ENCODE results near the gene C15orf40. TPM values are rescaled to one million over a fixed set of nuclear protein-coding genes. Genes with fewer than 3 reads are reported as not detected.
"Not testable (repeated sequence)": the region's sequence is repeated elsewhere in the genome, so short reads cannot be mapped to it uniquely, and the experiment has no call there.

C15orf40 gene
- total RNA-seq, 1 experiment from 2014 or later: 43.9 TPM

- DNase-seq: peak; percentile 91
- no peaks in the 10 kb centered on the region for H3K9me3 ChIP-seq (ENCODE audit: low read length)
- H4K20me1 ChIP-seq (ENCODE audit: insufficient read depth, low read depth, low read length): no peaks in the 10 kb centered on the region; the same call in 1 of the 2 replicates
- H3K27me3 ChIP-seq (ENCODE audit: low read length): no peaks in the 10 kb centered on the region
- peak overlapping the region; percentile 40 for H3K27ac ChIP-seq (ENCODE audit: low read length)
- peak overlapping the region; percentile 89 for H3K9ac ChIP-seq (ENCODE audit: low read length)
- peaks cover 35% of the 10 kb centered on the region for H3K79me2 ChIP-seq (ENCODE audit: low read length)
- no peaks in the 10 kb centered on the region for H3K9me2 ChIP-seq (replicated peaks; ENCODE audit: insufficient read depth, low read length)
- H2AFZ ChIP-seq (ENCODE audit: low read length): peak overlapping the region; percentile 40; the same call in 1 of the 2 replicates
- H3K36me3 ChIP-seq (ENCODE audit: insufficient read depth, low read length): peaks cover 26% of the 10 kb centered on the region; the same call in 1 of the 2 replicates
- peak overlapping the region; percentile 71 for H3K4me2 ChIP-seq (ENCODE audit: low read depth, low read length, poor library complexity, severe bottlenecking)
- peak overlapping the region; percentile 88 for H3K4me3 ChIP-seq (ENCODE audit: low read length)
- H3K4me1 ChIP-seq (ENCODE audit: low read length): peaks cover 36% of the 10 kb centered on the region
These were observed 649 bp downstream of the C15orf40 start for GRCh38 chr15:83010709-83011270.

GRCh38 chr15:83000672-83001031 lies 10.8 kb downstream of the C15orf40 start:
- Histone ChIP-seq H3K4me3 (ENCODE audit: low read length) (peak overlapping the region; percentile 59), H2AFZ (ENCODE audit: low read length) (peak overlapping the region; percentile 47; the same call in 1 of the 2 replicates), H3K4me2 (ENCODE audit: low read depth, low read length, poor library complexity, severe bottlenecking) (peak overlapping the region; percentile 79), H3K9ac (ENCODE audit: low read length) (peak overlapping the region; percentile 57), H3K4me1 (ENCODE audit: low read length) (peaks cover 12% of the 10 kb centered on the region)
- H3K27ac ChIP-seq (ENCODE audit: low read length); H3K9me3 ChIP-seq (ENCODE audit: low read length); H3K79me2 ChIP-seq (ENCODE audit: low read length); H3K36me3 ChIP-seq (ENCODE audit: insufficient read depth, low read length); H3K27me3 ChIP-seq (ENCODE audit: low read length); H4K20me1 ChIP-seq (ENCODE audit: insufficient read depth, low read depth, low read length); H3K9me2 ChIP-seq (replicated peaks; ENCODE audit: insufficient read depth, low read length); DNase-seq: not testable (repeated sequence)

GRCh38 chr15:82999905-83000671 lies 11.4 kb downstream of the C15orf40 start:
- no peaks in the 10 kb centered on the region for H4K20me1 ChIP-seq (ENCODE audit: insufficient read depth, low read depth, low read length)
- H3K4me2 ChIP-seq (ENCODE audit: low read depth, low read length, poor library complexity, severe bottlenecking): peak overlapping the region; percentile 79
- no peaks in the 10 kb centered on the region for H3K9me2 ChIP-seq (replicated peaks; ENCODE audit: insufficient read depth, low read length)
- 0 out of 2 replicates have a peak, but pooled peaks cover 3% of the 10 kb centered on the region for H3K36me3 ChIP-seq (ENCODE audit: insufficient read depth, low read length)
- H3K9me3 ChIP-seq (ENCODE audit: low read length): no peaks in the 10 kb centered on the region
- peak overlapping the region; percentile 47; the same call in 1 of the 2 replicates for H2AFZ ChIP-seq (ENCODE audit: low read length)
- no peaks in the 10 kb centered on the region for H3K27me3 ChIP-seq (ENCODE audit: low read length)
- H3K79me2 ChIP-seq (ENCODE audit: low read length): no peaks in the 10 kb centered on the region
- peak overlapping the region; percentile 59 for H3K4me3 ChIP-seq (ENCODE audit: low read length)
- DNase-seq: peak; percentile 86
- peaks cover 12% of the 10 kb centered on the region for H3K4me1 ChIP-seq (ENCODE audit: low read length)
- peak overlapping the region; percentile 57 for H3K9ac ChIP-seq (ENCODE audit: low read length)
- 0 out of 2 replicates have a peak overlapping the region, but pooled peaks have one; percentile 1 for H3K27ac ChIP-seq (ENCODE audit: low read length)

GRCh38 chr15:82999426-82999825 lies 12.0 kb downstream of the C15orf40 start:
- Histone ChIP-seq H3K36me3 (ENCODE audit: insufficient read depth, low read length) (no peaks in the 10 kb centered on the region), H3K4me1 (ENCODE audit: low read length) (peaks cover 12% of the 10 kb centered on the region), H3K4me2 (ENCODE audit: low read depth, low read length, poor library complexity, severe bottlenecking) (no peak overlapping the region), H3K27ac (ENCODE audit: low read length) (no peak overlapping the region), H3K27me3 (ENCODE audit: low read length) (no peaks in the 10 kb centered on the region), H2AFZ (ENCODE audit: low read length) (no peak overlapping the region), H3K9ac (ENCODE audit: low read length) (no peak overlapping the region), H3K9me2 (replicated peaks; ENCODE audit: insufficient read depth, low read length) (no peaks in the 10 kb centered on the region), H3K9me3 (ENCODE audit: low read length) (no peaks in the 10 kb centered on the region), H3K4me3 (ENCODE audit: low read length) (no peak overlapping the region), H4K20me1 (ENCODE audit: insufficient read depth, low read depth, low read length) (no peaks in the 10 kb centered on the region), H3K79me2 (ENCODE audit: low read length) (no peaks in the 10 kb centered on the region)
- no peak for DNase-seq

DNA sequence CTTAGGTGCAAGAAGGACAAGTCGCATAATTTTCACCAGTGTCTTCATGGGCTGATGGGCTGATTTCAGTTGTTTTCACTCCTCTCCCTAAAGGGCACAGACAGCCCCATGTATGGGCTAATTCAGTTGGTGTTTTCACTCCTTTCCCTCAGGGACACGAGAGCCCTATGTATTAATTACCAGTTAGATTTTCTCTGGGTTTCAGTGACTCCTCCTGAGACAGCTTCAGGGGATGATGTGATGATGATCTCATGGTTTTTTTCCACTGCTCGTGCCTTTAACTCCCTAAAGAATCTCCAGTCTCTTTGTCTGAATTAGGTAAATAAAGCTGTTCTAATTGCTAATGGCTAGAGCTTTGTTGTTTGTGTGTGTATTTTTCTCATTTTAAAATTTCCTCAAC lies 15.5 kb downstream of the C15orf40 start:
- H3K4me3 ChIP-seq (ENCODE audit: low read length): no peak overlapping the region
- H3K9ac ChIP-seq (ENCODE audit: low read length): no peak overlapping the region
- H3K4me2 ChIP-seq (ENCODE audit: low read depth, low read length, poor library complexity, severe bottlenecking): no peak overlapping the region
- no peak for DNase-seq
- no peak overlapping the region for H3K27ac ChIP-seq (ENCODE audit: low read length)
- no peaks in the 10 kb centered on the region for H4K20me1 ChIP-seq (ENCODE audit: insufficient read depth, low read depth, low read length)
- no peaks in the 10 kb centered on the region for H3K27me3 ChIP-seq (ENCODE audit: low read length)
- H2AFZ ChIP-seq (ENCODE audit: low read length): no peak overlapping the region
- H3K4me1 ChIP-seq (ENCODE audit: low read length): peaks cover 12% of the 10 kb centered on the region
- H3K9me2 ChIP-seq (replicated peaks; ENCODE audit: insufficient read depth, low read length): no peaks in the 10 kb centered on the region
- no peaks in the 10 kb centered on the region for H3K9me3 ChIP-seq (ENCODE audit: low read length)
- no peaks in the 10 kb centered on the region for H3K36me3 ChIP-seq (ENCODE audit: insufficient read depth, low read length)
- no peaks in the 10 kb centered on the region for H3K79me2 ChIP-seq (ENCODE audit: low read length)

DNA sequence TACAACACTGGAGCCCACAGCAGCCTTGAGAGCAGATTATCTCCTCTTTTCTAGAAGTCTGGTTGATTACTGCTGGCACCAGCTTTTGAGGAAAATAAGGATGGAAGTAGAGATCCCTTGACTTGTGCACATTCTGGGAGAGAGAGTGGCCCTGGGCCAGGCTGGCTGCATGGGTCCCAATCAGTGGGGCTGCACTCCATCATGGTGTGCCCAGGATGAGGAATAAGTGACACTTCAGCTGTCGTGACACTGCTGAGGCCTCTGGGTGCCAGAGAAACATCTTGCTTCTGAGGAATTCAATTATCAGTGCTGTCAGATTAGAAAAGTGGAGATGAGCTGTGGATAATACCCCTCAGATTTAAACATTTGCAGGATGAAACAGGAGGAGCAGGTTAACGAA lies 16.4 kb downstream of the C15orf40 start:
- no peaks in the 10 kb centered on the region for H3K9me3 ChIP-seq (ENCODE audit: low read length)
- H3K79me2 ChIP-seq (ENCODE audit: low read length): no peaks in the 10 kb centered on the region
- DNase-seq: no peak
- peaks cover 5% of the 10 kb centered on the region for H3K4me1 ChIP-seq (ENCODE audit: low read length)
- no peak overlapping the region for H3K9ac ChIP-seq (ENCODE audit: low read length)
- no peaks in the 10 kb centered on the region for H3K27me3 ChIP-seq (ENCODE audit: low read length)
- no peak overlapping the region for H2AFZ ChIP-seq (ENCODE audit: low read length)
- no peaks in the 10 kb centered on the region for H3K9me2 ChIP-seq (replicated peaks; ENCODE audit: insufficient read depth, low read length)
- no peaks in the 10 kb centered on the region for H4K20me1 ChIP-seq (ENCODE audit: insufficient read depth, low read depth, low read length)
- no peak overlapping the region for H3K4me3 ChIP-seq (ENCODE audit: low read length)
- H3K4me2 ChIP-seq (ENCODE audit: low read depth, low read length, poor library complexity, severe bottlenecking): no peak overlapping the region
- H3K36me3 ChIP-seq (ENCODE audit: insufficient read depth, low read length): 0 out of 2 replicates have a peak, but pooled peaks cover 2% of the 10 kb centered on the region
- H3K27ac ChIP-seq (ENCODE audit: low read length): no peak overlapping the region

DNA sequence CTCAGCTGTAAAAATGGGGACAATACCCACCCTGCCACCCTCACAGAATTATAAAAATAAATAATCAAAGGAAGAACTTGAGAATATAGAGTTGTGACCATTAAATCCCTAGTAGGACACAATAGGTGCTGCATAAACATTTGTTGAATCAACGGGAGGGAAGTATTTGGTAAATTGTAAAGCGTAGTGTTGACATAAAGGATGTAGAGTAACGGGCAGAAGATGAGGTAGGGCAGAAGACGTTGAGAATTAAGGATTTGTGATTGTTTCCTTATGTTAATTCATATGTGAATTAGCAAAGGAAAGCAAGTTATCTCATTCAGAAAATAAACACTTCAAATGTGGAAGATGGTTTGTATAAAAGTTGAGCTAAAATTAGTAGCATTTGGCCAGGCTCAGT lies 18.3 kb downstream of the C15orf40 start:
- H3K27me3 ChIP-seq (ENCODE audit: low read length): no peaks in the 10 kb centered on the region
- peaks cover 3% of the 10 kb centered on the region; the same call in 1 of the 2 replicates for H3K79me2 ChIP-seq (ENCODE audit: low read length)
- H4K20me1 ChIP-seq (ENCODE audit: insufficient read depth, low read depth, low read length): no peaks in the 10 kb centered on the region
- H3K27ac ChIP-seq (ENCODE audit: low read length): no peak overlapping the region
- H3K4me1 ChIP-seq (ENCODE audit: low read length): no peaks in the 10 kb centered on the region
- H3K9me3 ChIP-seq (ENCODE audit: low read length): no peaks in the 10 kb centered on the region
- peaks cover 11% of the 10 kb centered on the region; the same call in 1 of the 2 replicates for H3K36me3 ChIP-seq (ENCODE audit: insufficient read depth, low read length)
- H3K4me3 ChIP-seq (ENCODE audit: low read length): no peak overlapping the region
- H3K4me2 ChIP-seq (ENCODE audit: low read depth, low read length, poor library complexity, severe bottlenecking): no peak overlapping the region
- H3K9me2 ChIP-seq (replicated peaks; ENCODE audit: insufficient read depth, low read length): no peaks in the 10 kb centered on the region
- DNase-seq: no peak
- H2AFZ ChIP-seq (ENCODE audit: low read length): no peak overlapping the region
- no peak overlapping the region for H3K9ac ChIP-seq (ENCODE audit: low read length)

DNA sequence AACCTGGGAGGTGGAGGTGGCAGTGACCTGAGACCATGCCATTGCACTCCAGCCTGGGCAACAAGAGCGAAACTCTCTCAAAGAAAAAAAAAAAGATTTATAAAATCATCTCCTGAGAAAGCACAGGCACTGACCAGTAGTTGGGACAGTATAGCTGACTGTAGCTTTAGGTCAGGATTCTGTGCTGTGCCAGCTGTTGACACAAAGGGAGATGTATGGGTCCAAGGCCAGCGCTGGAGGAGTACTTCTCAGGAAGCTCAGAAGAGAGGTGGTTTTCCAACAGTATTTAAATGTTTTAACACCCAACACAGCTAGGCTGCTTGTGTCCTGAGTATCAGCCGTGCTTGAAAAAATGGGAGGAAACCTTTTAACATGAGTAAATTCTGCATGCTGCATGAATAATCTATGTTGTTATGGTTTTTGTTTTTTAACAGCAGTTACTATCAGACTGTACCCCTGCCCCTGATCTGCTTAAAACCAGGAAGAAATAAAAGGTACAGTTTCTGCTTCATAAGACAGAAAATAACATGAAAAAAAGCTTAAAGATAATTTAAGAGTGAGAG lies 18.9 kb downstream of the C15orf40 start:
- Histone ChIP-seq H2AFZ (ENCODE audit: low read length) (no peak overlapping the region), H3K9ac (ENCODE audit: low read length) (no peak overlapping the region), H3K27ac (ENCODE audit: low read length) (no peak overlapping the region), H3K4me1 (ENCODE audit: low read length) (peaks cover under 1% of the 10 kb centered on the region), H3K4me2 (ENCODE audit: low read depth, low read length, poor library complexity, severe bottlenecking) (no peak overlapping the region), H3K4me3 (ENCODE audit: low read length) (no peak overlapping the region), H3K9me3 (ENCODE audit: low read length) (no peaks in the 10 kb centered on the region), H3K36me3 (ENCODE audit: insufficient read depth, low read length) (peaks cover 11% of the 10 kb centered on the region; the same call in 1 of the 2 replicates), H3K27me3 (ENCODE audit: low read length) (no peaks in the 10 kb centered on the region), H3K9me2 (replicated peaks; ENCODE audit: insufficient read depth, low read length) (no peaks in the 10 kb centered on the region), H3K79me2 (ENCODE audit: low read length) (peaks cover 10% of the 10 kb centered on the region), H4K20me1 (ENCODE audit: insufficient read depth, low read depth, low read length) (no peaks in the 10 kb centered on the region)
- no peak for DNase-seq
